Measurements from ENCODE around the gene LYRM2.

The LYRM2 gene
- 18.4 to 90.3 (median 53.9) reads per million in 17 experiments for total RNA-seq

GRCh38 chr6:89638320-89639195 lies at the start of gene LYRM2:
TSS of gene LYRM2 (minus strand) at chr6:89638747. CDS start at chr6:89638716, 31 bp downstream.
- peak; percentile 96 to 97 (median 97) for DNase-seq

DNA sequence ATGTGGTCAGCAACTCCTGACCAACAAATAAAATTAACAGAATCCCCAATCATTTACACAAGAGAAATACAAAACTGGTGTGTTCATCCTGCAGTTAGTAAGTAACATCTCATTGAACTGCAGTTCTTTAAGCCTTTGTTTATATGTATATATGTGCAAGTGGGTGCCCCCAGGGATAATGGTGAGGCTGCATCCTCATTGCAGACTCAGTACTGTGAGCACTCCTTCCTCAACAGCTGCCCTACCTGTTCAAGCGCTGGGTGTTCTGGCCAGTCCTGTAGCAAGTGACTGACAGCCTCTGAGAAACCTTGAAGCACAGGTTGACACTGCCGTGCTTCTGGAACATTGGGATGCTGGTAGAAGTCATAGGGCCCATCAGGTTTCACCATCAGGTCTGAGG lies 49.8 kb upstream of the LYRM2 start:
- DNase-seq = no peak

GRCh38 chr6:89685311-89685710 lies 46.8 kb upstream of the LYRM2 start:
- DNase-seq = no peak

DNA sequence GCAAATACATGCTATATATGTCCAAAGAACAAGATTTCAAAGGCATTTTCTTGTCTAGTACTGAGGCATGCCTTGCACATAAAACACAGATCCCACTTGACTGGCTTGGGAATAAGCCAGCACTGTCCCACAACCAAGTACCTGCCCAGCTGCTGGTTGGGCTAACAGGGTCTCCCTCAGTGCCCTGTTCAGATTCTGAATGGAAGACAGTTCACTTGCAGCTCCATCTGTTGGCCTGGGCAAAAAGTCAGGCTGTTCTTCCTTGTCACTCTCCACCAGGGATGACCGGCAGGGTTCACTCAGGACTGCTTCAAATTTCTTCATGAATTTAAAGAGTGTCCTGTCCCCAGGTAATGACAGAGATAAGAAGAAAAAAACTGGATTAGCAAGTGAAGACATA lies 44.4 kb upstream of the LYRM2 start:
- no peak for DNase-seq

- no peak for DNase-seq
These were observed 43.5 kb upstream of the LYRM2 start for GRCh38 chr6:89681983-89682564.

GRCh38 chr6:89680551-89680950 lies 42.0 kb upstream of the LYRM2 start:
- DNase-seq = no peak

DNA sequence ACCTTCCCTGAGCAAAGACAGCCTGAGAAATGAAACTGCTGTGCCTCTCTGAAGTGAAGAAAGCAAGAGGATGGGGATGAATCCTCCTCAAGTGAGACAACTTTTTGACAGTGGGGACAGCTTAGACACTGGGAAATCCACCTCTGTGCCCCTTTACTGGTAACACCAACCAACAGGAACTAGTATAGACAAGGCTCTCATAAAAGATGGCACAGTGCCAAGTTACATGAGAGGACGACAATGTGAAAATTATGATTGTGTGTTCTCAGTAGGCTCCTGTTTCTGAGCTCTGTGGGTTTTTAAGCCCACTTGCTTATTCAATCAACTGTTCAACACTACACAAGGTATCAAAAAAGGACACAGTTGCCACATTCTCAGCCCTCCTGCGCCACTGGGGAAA lies 41.6 kb upstream of the LYRM2 start:
- peak in 2 of 4 experiments; percentile 3 to 21 for DNase-seq

GRCh38 chr6:89679215-89680120 lies 40.9 kb upstream of the LYRM2 start:
- DNase-seq = no peak

DNA sequence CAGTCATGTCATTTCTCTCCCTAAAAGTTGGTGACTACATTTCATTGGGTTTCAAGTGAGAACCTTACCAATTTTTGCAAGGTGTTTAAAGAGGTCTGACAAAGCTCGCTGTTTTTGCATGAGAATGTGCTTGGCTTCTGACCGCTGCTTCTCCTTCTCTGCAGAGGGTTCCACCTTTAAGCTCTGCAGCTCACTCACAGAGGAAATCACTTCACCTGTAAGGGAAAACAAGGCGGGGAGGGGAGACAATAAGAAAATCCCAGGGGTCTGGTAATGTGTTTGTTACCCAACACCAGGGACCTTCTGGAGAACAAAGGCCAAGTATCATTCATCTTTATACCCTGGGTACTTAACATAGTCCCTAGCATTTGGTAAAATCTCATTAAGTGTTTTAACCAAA lies 40.0 kb upstream of the LYRM2 start:
- no peak for DNase-seq

GRCh38 chr6:89675949-89676748 lies 37.6 kb upstream of the LYRM2 start:
- no peak for DNase-seq

DNA sequence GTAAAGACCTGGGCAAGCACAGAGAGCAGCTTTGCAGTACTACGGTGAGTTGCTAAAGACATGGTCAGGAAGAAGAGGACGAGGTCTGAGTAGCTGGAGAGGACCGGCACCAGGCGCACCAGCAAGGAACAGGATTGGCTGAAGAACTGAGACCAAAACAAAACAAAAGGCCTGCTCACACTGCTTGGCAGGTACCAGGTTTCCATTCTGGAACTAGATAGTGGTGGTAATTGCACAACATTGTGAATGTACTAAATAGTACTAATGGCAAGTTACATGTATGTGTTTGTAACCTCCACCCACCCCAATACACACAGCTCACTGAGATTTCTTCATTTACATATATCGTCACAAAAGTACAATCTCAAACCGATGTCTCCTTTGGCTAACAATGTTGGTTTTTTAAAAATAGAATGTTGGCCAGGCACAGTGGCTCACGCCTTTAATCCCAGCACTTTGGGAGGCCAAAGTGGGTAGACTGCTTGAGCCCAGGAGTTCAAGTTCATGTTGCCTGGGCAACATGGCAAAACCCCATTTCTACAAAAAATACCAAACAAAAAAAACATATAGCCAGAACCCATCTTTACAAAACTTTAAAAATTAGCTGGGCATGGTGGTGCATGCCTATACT lies 32.5 kb upstream of the LYRM2 start:
- no peak for DNase-seq

- no peak for DNase-seq
These were observed 30.5 kb upstream of the LYRM2 start for GRCh38 chr6:89669002-89669401.

- no peak for DNase-seq
These were observed 29.5 kb upstream of the LYRM2 start for GRCh38 chr6:89667872-89668556.

DNA sequence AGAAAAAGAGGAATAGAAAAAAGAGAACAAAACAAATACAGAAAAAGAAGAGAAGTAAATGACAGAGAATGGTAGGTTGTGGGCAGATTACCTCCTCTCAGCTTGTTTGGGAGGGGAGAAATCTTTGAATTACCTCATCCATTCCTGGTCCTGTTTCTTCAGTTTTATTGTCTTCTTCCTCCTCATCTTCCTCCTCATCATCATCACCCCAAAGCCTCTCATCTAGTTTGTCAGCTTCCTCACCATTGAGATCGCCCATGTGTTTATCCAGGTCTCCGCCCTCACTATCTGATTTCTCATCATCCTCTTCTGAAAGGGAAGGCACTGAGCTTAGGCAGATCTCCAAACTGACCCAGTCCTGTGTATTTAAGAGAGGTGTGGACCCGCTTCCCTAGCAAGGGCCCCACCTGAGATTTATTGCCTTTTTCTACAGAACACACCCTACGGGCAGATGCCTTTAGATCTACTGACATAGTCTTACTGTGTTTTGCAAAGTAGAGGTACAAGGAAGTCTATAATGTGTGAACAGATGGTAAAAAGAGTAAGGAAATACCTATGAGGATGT lies 24.2 kb upstream of the LYRM2 start:
- no peak for DNase-seq

- DNase-seq = no peak
These were observed 23.0 kb upstream of the LYRM2 start for GRCh38 chr6:89661559-89661958.

DNA sequence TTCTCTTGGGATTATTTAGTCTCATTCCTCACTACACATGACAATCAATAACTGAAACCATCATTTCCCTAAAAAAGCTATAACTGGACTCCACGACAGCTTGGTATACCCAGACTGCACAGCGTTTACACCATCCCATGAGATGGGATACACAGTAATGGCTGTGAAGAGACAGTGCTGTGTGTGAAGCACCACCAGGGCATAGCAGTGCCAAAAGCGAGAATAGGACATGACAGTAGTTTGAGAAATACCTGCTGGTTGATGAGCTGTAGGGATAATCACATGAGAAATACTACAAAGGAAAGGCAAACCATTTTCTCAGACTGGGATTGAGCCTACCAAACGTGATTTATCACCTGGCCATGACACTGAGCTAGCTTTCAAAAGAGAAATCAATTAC lies 22.4 kb upstream of the LYRM2 start:
- no peak for DNase-seq

DNA sequence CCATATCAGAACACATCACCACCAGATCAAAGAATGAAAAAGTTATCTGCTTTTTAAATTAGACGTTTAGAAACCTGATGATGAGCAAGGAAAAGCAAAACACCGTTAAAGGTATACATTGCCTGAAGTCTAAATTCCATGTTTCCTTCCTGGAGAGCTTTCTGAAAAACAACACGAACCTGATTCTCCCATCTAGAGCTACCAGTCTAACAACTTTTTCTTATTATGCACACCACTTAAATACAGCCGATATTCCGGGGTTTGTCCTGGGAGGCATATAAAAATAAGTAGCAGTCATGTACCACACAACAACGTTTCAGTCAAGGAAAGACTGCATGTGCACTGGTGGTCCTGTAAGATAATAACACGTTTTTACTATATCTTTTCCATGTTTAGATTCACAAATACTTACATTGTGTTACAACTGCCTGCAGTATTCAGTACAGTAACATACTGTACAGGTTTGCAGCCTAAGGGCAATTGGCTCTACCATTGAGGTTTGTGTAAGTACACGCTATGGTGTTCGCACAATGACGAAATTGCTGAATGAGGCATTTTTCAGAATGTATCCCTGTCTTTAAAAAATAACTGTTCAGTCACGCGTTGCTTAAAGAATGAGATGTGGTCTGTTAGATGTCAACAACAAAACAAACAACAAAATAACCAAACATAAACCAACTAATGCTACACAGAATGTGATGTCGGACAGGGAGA lies 19.1 kb upstream of the LYRM2 start:
- no peak for DNase-seq

- DNase-seq = no peak
These were observed 16.6 kb upstream of the LYRM2 start for GRCh38 chr6:89655122-89655521.

DNA sequence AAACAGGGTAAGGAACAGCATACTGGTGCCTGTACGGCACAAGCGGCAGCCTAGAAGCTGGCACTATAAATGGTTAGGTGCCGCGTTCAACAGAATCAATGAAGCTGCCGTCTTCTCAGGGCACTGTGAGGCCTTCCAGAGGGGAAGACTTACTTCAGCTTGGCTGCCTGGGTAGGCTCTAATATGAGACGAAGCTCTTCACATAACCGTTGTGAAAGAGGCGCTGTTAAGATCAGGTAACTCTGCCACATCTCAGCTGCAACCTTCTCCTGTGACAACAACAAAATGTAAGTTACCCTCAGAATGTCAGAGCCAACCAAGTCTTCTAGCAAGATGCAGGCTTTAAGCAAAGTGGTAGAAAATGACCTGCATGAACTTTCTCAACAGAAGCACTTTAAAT lies 12.0 kb upstream of the LYRM2 start:
- DNase-seq = no peak

DNA sequence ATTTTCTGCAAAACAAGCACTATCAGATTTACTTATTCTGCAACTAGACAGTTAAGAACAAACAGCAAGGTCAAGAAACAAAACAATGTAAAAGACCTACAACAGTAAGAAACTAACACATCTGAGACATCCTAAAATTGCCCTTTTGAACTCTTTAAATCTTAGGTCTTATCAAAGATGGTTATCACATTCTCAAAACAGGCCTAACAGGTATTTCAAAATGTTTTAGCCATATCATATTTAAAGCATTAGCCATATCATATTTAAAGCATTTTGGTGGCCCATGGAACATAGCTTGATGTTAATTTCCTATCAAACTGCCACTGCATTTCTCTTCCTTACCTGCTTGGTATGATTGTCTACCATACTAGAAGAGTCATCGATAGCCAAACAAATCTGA lies 11.1 kb upstream of the LYRM2 start:
- no peak for DNase-seq
